ENCODE data around the gene SLC34A1.
A peak's percentile ranks its signal among the peaks of the same experiment; 100 is the strongest.

Gene SLC34A1

GRCh38 chr5:177349362-177349647, 34.9 kb upstream of the SLC34A1 start:
- H3K36me3 ChIP-seq (ENCODE audit: insufficient read depth, low read length) = peaks cover 14% of the 10 kb centered on the region
- H3K27me3 ChIP-seq (ENCODE audit: insufficient read depth, low read length) = no peaks in the 10 kb centered on the region
- no peaks in the 10 kb centered on the region for H3K9me3 ChIP-seq (ENCODE audit: low read length)
- H2AFZ ChIP-seq (ENCODE audit: low read depth, low read length) = no peak overlapping the region
- peaks cover 20% of the 10 kb centered on the region for H3K4me1 ChIP-seq (ENCODE audit: insufficient read depth, low read length)
- H3K4me3 ChIP-seq (ENCODE audit: low read length) = no peak overlapping the region

GRCh38 chr5:177349762-177350161, 34.5 kb upstream of the SLC34A1 start:
- Histone ChIP-seq H3K4me3 (ENCODE audit: low read length) (peak overlapping the region; percentile 70), H3K27me3 (ENCODE audit: insufficient read depth, low read length) (no peaks in the 10 kb centered on the region), H3K36me3 (ENCODE audit: insufficient read depth, low read length) (peaks cover 14% of the 10 kb centered on the region), H3K4me1 (ENCODE audit: insufficient read depth, low read length) (peaks cover 20% of the 10 kb centered on the region), H2AFZ (ENCODE audit: low read depth, low read length) (no peak overlapping the region), H3K9me3 (ENCODE audit: low read length) (no peaks in the 10 kb centered on the region)

- peak overlapping the region; percentile 88 for H2AFZ ChIP-seq (ENCODE audit: low read depth, low read length)
- H3K27me3 ChIP-seq (ENCODE audit: insufficient read depth, low read length) = no peaks in the 10 kb centered on the region
- H3K4me1 ChIP-seq (ENCODE audit: insufficient read depth, low read length) = peaks cover 20% of the 10 kb centered on the region
- peaks cover 14% of the 10 kb centered on the region for H3K36me3 ChIP-seq (ENCODE audit: insufficient read depth, low read length)
- peak overlapping the region; percentile 70 for H3K4me3 ChIP-seq (ENCODE audit: low read length)
- no peaks in the 10 kb centered on the region for H3K9me3 ChIP-seq (ENCODE audit: low read length)
Measured at GRCh38 chr5:177350776-177351391, 33.4 kb upstream of the SLC34A1 start.

- no peaks in the 10 kb centered on the region for H3K9me3 ChIP-seq (ENCODE audit: low read length)
- H3K4me1 ChIP-seq (ENCODE audit: insufficient read depth, low read length) = peaks cover 20% of the 10 kb centered on the region
- peak within 1 kb of the TSS; percentile 70 for H3K4me3 ChIP-seq (ENCODE audit: low read length)
- peak within 1 kb of the TSS; percentile 88 for H2AFZ ChIP-seq (ENCODE audit: low read depth, low read length)
- H3K27me3 ChIP-seq (ENCODE audit: insufficient read depth, low read length) = peaks cover 3% of the 10 kb centered on the region
- peaks cover 12% of the 10 kb centered on the region for H3K36me3 ChIP-seq (ENCODE audit: insufficient read depth, low read length)
Measured at GRCh38 chr5:177351392-177352329, 32.6 kb upstream of the SLC34A1 start, which contains the start of gene LMAN2. TSS of gene LMAN2 (minus strand) at chr5:177351668. CDS start at chr5:177351647, 21 bp downstream.

- Histone ChIP-seq H3K4me3 (ENCODE audit: low read length) (no peak overlapping the region), H3K9me3 (ENCODE audit: low read length) (no peaks in the 10 kb centered on the region), H3K36me3 (ENCODE audit: insufficient read depth, low read length) (peaks cover 2% of the 10 kb centered on the region), H2AFZ (ENCODE audit: low read depth, low read length) (no peak overlapping the region), H3K27me3 (ENCODE audit: insufficient read depth, low read length) (peaks cover 6% of the 10 kb centered on the region), H3K4me1 (ENCODE audit: insufficient read depth, low read length) (peaks cover 28% of the 10 kb centered on the region)
Measured at GRCh38 chr5:177353093-177353492, 31.1 kb upstream of the SLC34A1 start.

GRCh38 chr5:177354256-177354655, 30.0 kb upstream of the SLC34A1 start:
- Histone ChIP-seq H3K4me1 (ENCODE audit: insufficient read depth, low read length) (peaks cover 39% of the 10 kb centered on the region), H3K27me3 (ENCODE audit: insufficient read depth, low read length) (peaks cover 8% of the 10 kb centered on the region), H2AFZ (ENCODE audit: low read depth, low read length) (no peak overlapping the region), H3K4me3 (ENCODE audit: low read length) (no peak overlapping the region), H3K36me3 (ENCODE audit: insufficient read depth, low read length) (peaks cover 2% of the 10 kb centered on the region), H3K9me3 (ENCODE audit: low read length) (no peaks in the 10 kb centered on the region)

GRCh38 chr5:177354711-177355110, 29.5 kb upstream of the SLC34A1 start:
- H2AFZ ChIP-seq (ENCODE audit: low read depth, low read length) = no peak overlapping the region
- peaks cover 8% of the 10 kb centered on the region for H3K27me3 ChIP-seq (ENCODE audit: insufficient read depth, low read length)
- H3K36me3 ChIP-seq (ENCODE audit: insufficient read depth, low read length) = no peaks in the 10 kb centered on the region
- peaks cover 40% of the 10 kb centered on the region for H3K4me1 ChIP-seq (ENCODE audit: insufficient read depth, low read length)
- no peaks in the 10 kb centered on the region for H3K9me3 ChIP-seq (ENCODE audit: low read length)
- H3K4me3 ChIP-seq (ENCODE audit: low read length) = no peak overlapping the region

GRCh38 chr5:177355162-177355867, 28.9 kb upstream of the SLC34A1 start:
- Histone ChIP-seq H2AFZ (ENCODE audit: low read depth, low read length) (no peak overlapping the region), H3K36me3 (ENCODE audit: insufficient read depth, low read length) (no peaks in the 10 kb centered on the region), H3K27me3 (ENCODE audit: insufficient read depth, low read length) (peaks cover 8% of the 10 kb centered on the region), H3K4me3 (ENCODE audit: low read length) (no peak overlapping the region), H3K4me1 (ENCODE audit: insufficient read depth, low read length) (peaks cover 34% of the 10 kb centered on the region), H3K9me3 (ENCODE audit: low read length) (no peaks in the 10 kb centered on the region)

- Histone ChIP-seq H3K36me3 (ENCODE audit: insufficient read depth, low read length) (no peaks in the 10 kb centered on the region), H2AFZ (ENCODE audit: low read depth, low read length) (no peak overlapping the region), H3K27me3 (ENCODE audit: insufficient read depth, low read length) (peaks cover 8% of the 10 kb centered on the region), H3K9me3 (ENCODE audit: low read length) (no peaks in the 10 kb centered on the region), H3K4me1 (ENCODE audit: insufficient read depth, low read length) (peaks cover 29% of the 10 kb centered on the region), H3K4me3 (ENCODE audit: low read length) (no peak overlapping the region)
Measured at GRCh38 chr5:177355868-177356168, 28.4 kb upstream of the SLC34A1 start.

GRCh38 chr5:177356746-177357145, 27.5 kb upstream of the SLC34A1 start:
- Histone ChIP-seq H3K9me3 (ENCODE audit: low read length) (no peaks in the 10 kb centered on the region), H3K4me1 (ENCODE audit: insufficient read depth, low read length) (peaks cover 26% of the 10 kb centered on the region), H2AFZ (ENCODE audit: low read depth, low read length) (no peak overlapping the region), H3K36me3 (ENCODE audit: insufficient read depth, low read length) (no peaks in the 10 kb centered on the region), H3K27me3 (ENCODE audit: insufficient read depth, low read length) (peaks cover 13% of the 10 kb centered on the region), H3K4me3 (ENCODE audit: low read length) (no peak overlapping the region)

- peaks cover 24% of the 10 kb centered on the region for H3K4me1 ChIP-seq (ENCODE audit: insufficient read depth, low read length)
- no peaks in the 10 kb centered on the region for H3K36me3 ChIP-seq (ENCODE audit: insufficient read depth, low read length)
- H3K9me3 ChIP-seq (ENCODE audit: low read length) = no peaks in the 10 kb centered on the region
- no peak overlapping the region for H3K4me3 ChIP-seq (ENCODE audit: low read length)
- no peak overlapping the region for H2AFZ ChIP-seq (ENCODE audit: low read depth, low read length)
- H3K27me3 ChIP-seq (ENCODE audit: insufficient read depth, low read length) = peaks cover 13% of the 10 kb centered on the region
Measured at GRCh38 chr5:177357146-177357458, 27.1 kb upstream of the SLC34A1 start.

- peaks cover 13% of the 10 kb centered on the region for H3K27me3 ChIP-seq (ENCODE audit: insufficient read depth, low read length)
- H3K36me3 ChIP-seq (ENCODE audit: insufficient read depth, low read length) = no peaks in the 10 kb centered on the region
- no peak within 1 kb of the TSS for H2AFZ ChIP-seq (ENCODE audit: low read depth, low read length)
- no peak within 1 kb of the TSS for H3K4me3 ChIP-seq (ENCODE audit: low read length)
- peaks cover 22% of the 10 kb centered on the region for H3K4me1 ChIP-seq (ENCODE audit: insufficient read depth, low read length)
- H3K9me3 ChIP-seq (ENCODE audit: low read length) = no peaks in the 10 kb centered on the region
Measured at GRCh38 chr5:177357459-177358351, 26.5 kb upstream of the SLC34A1 start, which contains the start of gene RGS14. TSS of gene RGS14 (plus strand) at chr5:177357924. CDS start at chr5:177358025, 101 bp downstream.
